Measurements from ENCODE around the gene ARHGAP44.

The ARHGAP44 gene

DNA sequence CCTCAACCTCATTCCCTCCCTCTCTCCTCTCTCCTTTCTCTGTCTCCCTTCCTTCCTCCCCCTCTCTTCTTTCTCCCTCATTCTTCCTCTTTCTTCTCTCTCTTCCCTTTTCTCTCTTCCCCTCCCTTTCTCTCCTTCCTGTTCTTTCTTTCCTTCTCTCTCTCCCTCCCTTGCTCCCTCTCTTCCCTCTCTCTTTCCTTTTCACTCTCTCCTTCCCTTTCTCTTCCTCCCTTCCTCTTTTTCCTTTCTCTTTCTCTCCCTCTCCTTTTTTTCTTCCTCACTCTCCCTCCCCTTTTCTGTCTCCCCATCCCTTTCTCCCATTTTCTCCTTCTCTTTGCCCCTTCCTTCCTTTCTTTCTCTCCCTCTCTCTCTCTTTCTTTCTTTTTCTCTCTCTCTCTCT is 236.4 kb downstream of the ARHGAP44 start:
- DNase-seq (ENCODE audit: low read depth, low spot score) = no peak

DNA sequence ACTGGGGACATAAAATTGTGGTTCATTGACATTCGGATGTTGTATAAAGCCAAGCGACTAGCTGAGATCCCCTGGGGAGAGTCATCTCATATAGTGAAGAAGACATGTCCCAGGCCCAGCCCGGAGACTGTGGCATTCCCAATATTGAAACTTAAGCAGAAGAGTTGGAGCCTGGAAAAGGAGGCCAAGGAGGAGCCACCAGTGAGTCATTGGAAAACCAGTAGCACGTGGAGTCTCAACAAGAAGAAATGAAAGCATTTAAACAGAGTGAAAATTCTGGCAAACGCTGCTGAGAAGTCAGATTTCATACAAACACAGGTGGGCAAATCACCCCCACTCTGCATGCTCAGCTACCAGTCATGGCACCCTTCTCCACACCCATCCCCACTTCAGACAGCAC is 237.9 kb downstream of the ARHGAP44 start:
- no peak for DNase-seq (ENCODE audit: low read depth, low spot score)

DNA sequence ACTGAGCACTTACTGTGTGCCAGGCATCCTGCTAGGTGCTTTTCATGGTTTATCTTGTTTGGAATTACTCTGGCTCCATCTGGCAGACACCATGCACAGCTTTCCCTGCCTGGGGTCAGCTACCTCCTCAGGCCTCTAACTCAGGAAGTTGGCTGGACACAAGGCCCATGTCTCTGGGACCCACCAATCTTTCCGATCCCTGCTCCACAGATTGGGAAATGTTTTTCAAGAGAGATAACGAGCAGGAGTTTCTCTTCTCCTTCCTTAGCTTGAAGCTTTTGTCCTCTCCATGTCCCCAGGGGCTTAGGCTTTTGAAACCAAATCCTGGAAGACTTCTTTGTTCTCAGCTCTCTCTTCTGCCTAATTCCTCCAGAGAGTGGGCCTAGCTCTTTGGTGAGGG is 240.0 kb downstream of the ARHGAP44 start:
- no peak for DNase-seq (ENCODE audit: low read depth, low spot score)

DNA sequence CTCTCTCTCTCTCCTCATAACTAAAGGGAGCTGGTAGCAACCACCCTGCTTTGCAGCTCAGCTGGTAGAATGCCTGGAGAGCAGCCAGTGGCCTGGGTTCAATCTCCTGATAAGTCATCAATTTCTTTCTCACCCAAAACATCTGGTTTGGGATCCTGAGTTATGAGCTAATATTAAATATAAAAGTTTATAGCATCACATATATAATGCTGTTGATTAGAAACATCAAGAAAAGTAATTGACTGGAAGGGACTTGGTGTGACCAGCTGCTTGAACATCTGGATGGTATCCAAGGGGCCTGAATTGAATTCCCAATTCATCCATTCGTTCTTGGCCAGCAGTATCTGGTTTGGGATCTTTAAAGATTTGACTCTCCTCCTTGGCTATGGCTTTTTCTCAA is 240.8 kb downstream of the ARHGAP44 start:
- no peak for DNase-seq (ENCODE audit: low read depth, low spot score)

DNA sequence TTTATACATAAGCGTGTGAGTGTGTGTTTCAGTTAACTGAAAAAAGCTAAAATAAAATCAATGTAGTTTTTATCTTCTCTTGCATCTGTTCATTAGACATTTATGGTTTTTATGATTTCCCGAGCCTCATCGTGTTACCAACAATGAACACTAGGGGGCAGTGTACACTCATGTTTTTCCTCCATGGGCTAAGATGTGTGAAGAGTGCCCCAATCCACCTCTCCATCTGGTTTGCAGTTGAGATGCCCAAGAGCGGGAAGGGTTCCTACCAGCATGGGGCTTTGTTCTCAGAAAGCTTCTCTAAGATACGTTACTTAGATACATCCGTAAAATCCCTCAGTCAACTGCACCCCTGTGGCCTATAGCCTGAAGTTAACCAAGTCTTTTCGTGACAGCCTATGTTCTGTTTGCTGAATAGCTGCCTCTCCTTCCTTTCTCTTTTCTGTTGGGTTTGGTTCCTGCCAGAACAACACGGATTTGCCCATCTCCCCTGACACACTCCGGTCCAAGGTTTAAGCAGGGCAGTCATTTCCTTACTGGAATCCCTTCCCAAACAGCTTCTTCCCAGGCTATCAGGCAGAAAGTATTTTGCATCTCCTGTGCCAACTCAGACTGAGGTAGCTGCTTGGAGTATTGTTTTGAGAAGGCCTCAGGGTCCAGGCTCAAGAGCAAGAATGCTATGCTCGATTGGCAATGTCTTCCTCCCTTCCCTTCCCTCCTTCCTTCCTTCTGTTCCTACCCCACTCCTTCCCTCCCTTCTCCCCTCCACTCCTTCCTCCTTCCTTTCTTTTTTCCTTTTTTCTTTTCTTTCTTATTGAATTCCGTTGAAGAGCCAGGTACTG is 241.4 kb downstream of the ARHGAP44 start:
- no peak for DNase-seq (ENCODE audit: low read depth, low spot score)

DNA sequence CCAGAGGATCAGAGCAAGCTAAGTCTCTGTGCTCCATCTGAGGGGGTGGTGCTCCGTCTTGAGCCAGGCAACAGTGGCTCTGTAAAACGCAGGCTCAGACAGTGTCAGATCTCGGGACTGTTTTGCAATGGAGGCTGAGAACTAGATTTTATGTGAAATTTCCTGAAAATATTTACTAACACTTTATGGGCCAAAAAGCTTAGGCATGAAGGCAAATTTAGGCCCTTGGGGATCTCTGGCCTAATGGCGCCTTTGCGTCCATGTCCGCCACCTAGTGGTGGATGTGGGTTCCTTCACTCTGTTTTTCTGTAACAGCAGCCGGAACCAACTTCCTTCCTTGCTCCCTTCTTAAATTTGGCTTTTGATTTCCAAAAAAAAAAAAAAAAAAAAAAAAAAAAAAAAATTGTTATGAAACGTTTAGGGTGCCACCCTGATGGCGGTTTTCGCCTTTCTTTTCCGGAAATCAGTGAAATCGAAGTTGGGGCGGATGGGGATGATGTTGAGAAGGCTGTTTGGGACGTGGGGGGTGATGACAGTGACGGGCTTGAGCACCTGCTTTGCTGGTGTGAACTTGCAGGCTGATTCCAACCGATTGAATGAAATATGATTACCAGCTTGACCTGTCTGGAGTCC is 242.5 kb downstream of the ARHGAP44 start:
- DNase-seq (ENCODE audit: low read depth, low spot score) = no peak

DNA sequence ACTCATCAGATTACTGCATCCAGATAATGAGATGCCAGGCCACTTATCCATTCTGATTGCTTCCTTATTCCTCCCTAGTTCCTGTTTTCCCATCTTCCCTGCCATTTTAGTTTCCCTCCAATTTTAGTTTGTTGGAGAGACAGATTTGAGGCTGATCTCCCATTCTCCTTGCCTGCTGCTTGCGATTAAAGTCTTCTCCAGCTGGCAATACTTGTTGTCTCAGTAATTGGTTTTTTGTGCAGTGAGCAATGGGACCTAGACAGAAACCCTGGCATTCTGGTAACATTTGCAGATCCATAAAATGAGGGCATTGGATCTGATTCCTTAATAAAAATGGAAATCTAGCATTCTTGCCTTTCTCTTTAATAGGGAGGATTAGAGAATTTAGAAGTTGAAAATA is 246.1 kb downstream of the ARHGAP44 start:
- DNase-seq (ENCODE audit: low read depth, low spot score) = no peak

DNA sequence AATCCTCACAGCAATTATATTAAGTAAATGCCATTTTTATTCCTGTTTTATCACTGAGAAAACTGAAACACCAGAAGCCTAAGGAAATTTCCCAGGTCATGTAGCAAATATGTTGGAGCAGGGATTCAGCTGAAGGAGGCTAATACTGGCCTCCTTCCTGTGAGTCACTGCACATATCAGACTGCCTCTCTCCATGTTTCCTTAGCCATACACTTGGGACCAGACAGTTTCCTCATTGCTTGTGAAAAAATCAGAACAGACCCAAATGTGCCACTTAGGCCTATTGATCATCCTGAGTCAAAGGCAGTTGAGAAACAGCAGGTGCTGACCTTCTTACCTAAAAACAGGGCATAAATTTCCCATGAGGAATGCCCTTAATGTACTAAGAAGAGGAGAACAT is 247.5 kb downstream of the ARHGAP44 start:
- no peak for DNase-seq (ENCODE audit: low read depth, low spot score)

DNA sequence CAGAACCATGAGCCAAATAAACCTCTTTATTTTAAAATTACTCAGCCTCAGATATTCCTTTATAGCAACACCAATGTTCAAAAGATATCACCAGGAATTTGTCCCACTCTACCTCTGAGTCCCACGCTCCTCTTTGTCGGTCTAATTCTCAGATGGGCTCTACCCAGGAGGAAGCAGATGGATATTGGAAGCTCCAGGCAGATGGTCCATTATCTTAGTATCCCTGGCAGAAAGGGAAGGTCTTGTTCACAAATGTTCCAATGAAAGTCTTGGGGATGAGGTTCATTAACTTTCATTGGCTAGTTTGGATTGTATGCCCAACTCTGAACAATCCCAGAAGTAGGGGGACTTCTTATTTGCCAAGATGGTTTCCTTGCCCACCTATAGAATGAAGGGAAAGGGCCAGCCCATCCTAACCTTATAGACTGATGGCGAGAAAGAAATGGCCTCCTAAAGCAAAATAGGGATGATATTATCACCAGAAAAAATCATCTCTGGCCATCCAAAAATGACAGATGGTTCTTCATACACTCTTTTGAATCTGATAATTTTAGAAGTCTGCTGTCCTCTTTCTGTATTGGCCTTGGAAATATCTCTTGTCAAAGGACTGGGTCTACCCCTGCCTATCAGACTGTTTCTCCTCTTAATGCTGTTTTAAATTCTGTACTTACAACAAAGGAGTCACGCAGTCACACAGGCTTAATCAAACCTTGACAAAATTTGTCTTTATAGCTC is 249.8 kb downstream of the ARHGAP44 start:
- no peak for DNase-seq (ENCODE audit: low read depth, low spot score)
